ENCODE results near the gene RABEP1.

GRCh38 chr17:5263441-5263840 lies 18.6 kb upstream of the RABEP1 start:
- TF ChIP-seq CTCF (IDR thresholded peaks at IDR 0.05) (no peak), POLR2A (IDR thresholded peaks at IDR 0.05) (no peak)

Data from lower leg skin (tissue), 3 donors.